ENCODE data around the gene RUVBL2.

GRCh38 chr19:48968813-48969218 is 24.9 kb upstream of the RUVBL2 start:
- TF ChIP-seq POLR2AphosphoS5 (IDR thresholded peaks at IDR 0.05; ENCODE audit: low read depth, low read length) (no peak), REST (IDR thresholded peaks at IDR 0.05; ENCODE audit: insufficient read depth in 1 of 2, low read depth in 2 of 2, low read length in 1 of 2) (no peak)
